ENCODE data around the gene PPP3CA. TPM values are rescaled to one million over a fixed set of nuclear protein-coding genes. Genes with fewer than 3 reads are reported as not detected.

PPP3CA gene
- total RNA-seq, 4 donors from 2014 or later, result 19.0 to 39.6 (median 20.3) TPM

- no peaks in the 10 kb centered on the region for H3K36me3 ChIP-seq
- H3K27ac ChIP-seq, result no peak overlapping the region
- no peaks in the 10 kb centered on the region for H3K9me3 ChIP-seq
- H3K4me1 ChIP-seq, result peaks cover 0 to 5% (median 0%) of the 10 kb centered on the region in 4 donors
- no peak overlapping the region for H3K4me3 ChIP-seq
- no peak for DNase-seq
- H3K27me3 ChIP-seq, result no peaks in the 10 kb centered on the region
- TF ChIP-seq POLR2A (IDR thresholded peaks at IDR 0.05) (no peak), CTCF (IDR thresholded peaks at IDR 0.05) (no peak)
Measured at GRCh38 chr4:101253121-101253520, 94.2 kb downstream of the PPP3CA start.

- peaks cover 0 to 5% (median 0%) of the 10 kb centered on the region in 4 donors for H3K4me1 ChIP-seq
- no peak for DNase-seq
- TF ChIP-seq POLR2A (IDR thresholded peaks at IDR 0.05), result no peak
- no peak for TF ChIP-seq CTCF (IDR thresholded peaks at IDR 0.05)
- H3K4me3 ChIP-seq, result no peak overlapping the region
- H3K27ac ChIP-seq, result no peak overlapping the region
- no peaks in the 10 kb centered on the region for H3K9me3 ChIP-seq
- H3K27me3 ChIP-seq, result no peaks in the 10 kb centered on the region
- H3K36me3 ChIP-seq, result no peaks in the 10 kb centered on the region
Measured at GRCh38 chr4:101252721-101253120, 94.6 kb downstream of the PPP3CA start.

- Histone ChIP-seq H3K36me3 (no peaks in the 10 kb centered on the region), H3K27ac (no peak overlapping the region), H3K9me3 (no peaks in the 10 kb centered on the region), H3K4me3 (no peak overlapping the region), H3K4me1 (peaks cover 0 to 4% (median 0%) of the 10 kb centered on the region in 4 donors), H3K27me3 (no peaks in the 10 kb centered on the region)
- DNase-seq, result no peak
- TF ChIP-seq POLR2A (IDR thresholded peaks at IDR 0.05) (no peak), CTCF (IDR thresholded peaks at IDR 0.05) (no peak)
Measured at GRCh38 chr4:101251261-101251660, 96.1 kb downstream of the PPP3CA start.

GRCh38 chr4:101244349-101244748 is 103.0 kb downstream of the PPP3CA start:
- H3K36me3 ChIP-seq, result no peaks in the 10 kb centered on the region
- no peaks in the 10 kb centered on the region for H3K9me3 ChIP-seq
- H3K27me3 ChIP-seq, result no peaks in the 10 kb centered on the region
- no peak for TF ChIP-seq POLR2A (IDR thresholded peaks at IDR 0.05)
- no peak for TF ChIP-seq CTCF (IDR thresholded peaks at IDR 0.05)
- no peak overlapping the region for H3K27ac ChIP-seq
- no peak for DNase-seq
- H3K4me1 ChIP-seq, result no peaks in the 10 kb centered on the region
- H3K4me3 ChIP-seq, result no peak overlapping the region

GRCh38 chr4:101242441-101242840 is 104.9 kb downstream of the PPP3CA start:
- H3K4me3 ChIP-seq, result no peak overlapping the region
- no peak for TF ChIP-seq POLR2A (IDR thresholded peaks at IDR 0.05)
- no peak for TF ChIP-seq CTCF (IDR thresholded peaks at IDR 0.05)
- H3K36me3 ChIP-seq, result no peaks in the 10 kb centered on the region
- H3K27me3 ChIP-seq, result no peaks in the 10 kb centered on the region
- no peaks in the 10 kb centered on the region for H3K4me1 ChIP-seq
- DNase-seq, result no peak
- no peaks in the 10 kb centered on the region for H3K9me3 ChIP-seq
- H3K27ac ChIP-seq, result no peak overlapping the region

GRCh38 chr4:101240099-101240498 is 107.2 kb downstream of the PPP3CA start:
- Histone ChIP-seq H3K36me3 (no peaks in the 10 kb centered on the region), H3K4me1 (no peaks in the 10 kb centered on the region), H3K9me3 (no peaks in the 10 kb centered on the region), H3K27me3 (no peaks in the 10 kb centered on the region), H3K27ac (no peak overlapping the region), H3K4me3 (no peak overlapping the region)
- no peak for DNase-seq
- no peak for TF ChIP-seq POLR2A (IDR thresholded peaks at IDR 0.05)
- no peak for TF ChIP-seq CTCF (IDR thresholded peaks at IDR 0.05)

Data from Peyer's patch (tissue), 4 donors.